ENCODE data around the gene LCOR. TPM values are rescaled to one million over a fixed set of nuclear protein-coding genes. Genes with fewer than 3 reads are reported as not detected.

Gene LCOR
- total and polyA plus RNA-seq, 2 of the 13 experiments (the other 11 are each of a cell fraction or from before 2014, with no cell fraction given), result 12.4 to 23.7 TPM

GRCh38 chr10:96972264-96972663 is 140.2 kb downstream of the LCOR start:
- ChIA-PET CTCF (ENCODE audit: low intra/inter-chr PET ratio, low total read pairs) (no interaction called here), POLR2A (no interaction called here)
- no peak for DNase-seq (ENCODE audit: low spot score)
- intact Hi-C loops (cut with micrococcal nuclease; ENCODE audit: unreplicated experiment), result no loop called here
- H3K27me3 ChIP-seq (ENCODE audit: control insufficient read depth in 1 of 2, insufficient read depth in 2 of 2, low read length in 2 of 2), result no peaks in the 10 kb centered on the region
- H3K79me2 ChIP-seq (ENCODE audit: insufficient read depth, low read length), result no peaks in the 10 kb centered on the region
- in situ Hi-C loops (cut with HindIII; ENCODE audit: extremely low pct_ligation_motif_present, low pct_unique_long_range_greater_than_20kb), result no loop called here
- H3K4me2 ChIP-seq (ENCODE audit: low read depth, low read length), result no peak overlapping the region; the same call in 1 of the 2 replicates
- WGBS (ENCODE audit: low lambda C conversion rate), result 83% methylated on average over 1 of the region's 1 CpG
- H3K9me3 ChIP-seq (ENCODE audit: low read length), result no peaks in the 10 kb centered on the region
- no peak overlapping the region for H3K4me3 ChIP-seq (replicated peaks in 1 of 3; ENCODE audit: insufficient read depth in 1 of 3, low read depth in 2 of 3, low read length in 3 of 3)
- peaks cover 53% of the 10 kb centered on the region for H3K4me1 ChIP-seq (ENCODE audit: insufficient read depth, low read length)
- TF ChIP-seq TIGD3 (CRISPR knock-in tag; IDR thresholded peaks at IDR 0.05; ENCODE audit: borderline replicate concordance) (no peak), HHEX (CRISPR knock-in tag; IDR thresholded peaks at IDR 0.05) (no peak), ZNF780A (CRISPR knock-in tag; IDR thresholded peaks at IDR 0.05) (no peak), NFE2L2 (IDR thresholded peaks at IDR 0.05; ENCODE audit: low read length) (no peak), DR1 (CRISPR knock-in tag; IDR thresholded peaks at IDR 0.05) (no peak), MTA3 (CRISPR knock-in tag; IDR thresholded peaks at IDR 0.05) (no peak), POLR2AphosphoS2 (IDR thresholded peaks at IDR 0.05; ENCODE audit: low read depth, low read length) (no peak), PPARG (CRISPR knock-in tag; conservative IDR thresholded peaks at IDR 0.05) (no peak), CERS6 (CRISPR knock-in tag; IDR thresholded peaks at IDR 0.05) (no peak), AHDC1 (CRISPR knock-in tag; IDR thresholded peaks at IDR 0.05; ENCODE audit: borderline replicate concordance) (no peak), NFE2 (CRISPR knock-in tag; IDR thresholded peaks at IDR 0.05) (no peak), SKI (IDR thresholded peaks at IDR 0.05; ENCODE audit: partially characterized antibody) (no peak), RAD51 (IDR thresholded peaks at IDR 0.05; ENCODE audit: borderline replicate concordance) (no peak), KLF11 (CRISPR knock-in tag; IDR thresholded peaks at IDR 0.05) (no peak), SMARCE1 (IDR thresholded peaks at IDR 0.05; ENCODE audit: borderline replicate concordance) (no peak), PHF5A (CRISPR knock-in tag; IDR thresholded peaks at IDR 0.05; ENCODE audit: low read depth, unreplicated experiment) (no peak), TCF12 (IDR thresholded peaks at IDR 0.05) (no peak), TCF12 (CRISPR knock-in tag; IDR thresholded peaks at IDR 0.05) (no peak), ESRRA (CRISPR knock-in tag; IDR thresholded peaks at IDR 0.05; ENCODE audit: low read depth) (no peak)
- H3K36me3 ChIP-seq (replicated peaks in 1 of 2; ENCODE audit: control insufficient read depth in 1 of 2, insufficient read depth in 2 of 2, low read length in 2 of 2), result no peaks in the 10 kb centered on the region
- ATAC-seq, result no peak
- H3K9ac ChIP-seq (ENCODE audit: insufficient read depth, low read depth, low read length), result no peak overlapping the region
- FAIRE-seq, result no peak
- no peaks in the 10 kb centered on the region for H4K20me1 ChIP-seq (ENCODE audit: insufficient read depth, low read length)
- BruUV-seq (replicated peaks), result no TSS peak
- no peak overlapping the region for H3K27ac ChIP-seq (ENCODE audit: extremely low read length, insufficient read depth, low read length)
- no peak overlapping the region for H2AFZ ChIP-seq (ENCODE audit: low read length)
